ENCODE data around the gene PIAS1.
"Not testable (repeated sequence)": the region's sequence is repeated elsewhere in the genome, so short reads cannot be mapped to it uniquely, and the experiment has no call there.

Gene PIAS1

GRCh38 chr15:68223171-68223570 lies 169.1 kb downstream of the PIAS1 start:
- no peak for DNase-seq (ENCODE audit: extremely low read depth, insufficient read length)
- Histone ChIP-seq H3K36me3 (ENCODE audit: control insufficient read depth, insufficient read depth, low read length) (peaks cover 6% of the 10 kb centered on the region), H3K27me3 (replicated peaks; ENCODE audit: control insufficient read depth, insufficient read depth, low read length) (no peaks in the 10 kb centered on the region)

GRCh38 chr15:68224108-68224507 lies 170.0 kb downstream of the PIAS1 start:
- Histone ChIP-seq H3K36me3 (ENCODE audit: control insufficient read depth, insufficient read depth, low read length) (no peaks in the 10 kb centered on the region; the same call in none of the 2 replicates), H3K27me3 (replicated peaks; ENCODE audit: control insufficient read depth, insufficient read depth, low read length) (no peaks in the 10 kb centered on the region), H3K4me3 (replicated peaks; ENCODE audit: low read depth, low read length) (no peak overlapping the region)
- no peak for TF ChIP-seq CTCF (IDR thresholded peaks at IDR 0.05; ENCODE audit: insufficient read depth, low read length, poor library complexity, severe bottlenecking)
- DNase-seq (ENCODE audit: extremely low read depth, insufficient read length) = no peak

More at GRCh38 chr15:68223171-68223570, 169.1 kb downstream of the PIAS1 start:
- TF ChIP-seq CTCF (IDR thresholded peaks at IDR 0.05; ENCODE audit: insufficient read depth, low read length, poor library complexity, severe bottlenecking) = no peak
- no peak overlapping the region for H3K4me3 ChIP-seq (replicated peaks; ENCODE audit: low read depth, low read length)

- H3K27me3 ChIP-seq (replicated peaks; ENCODE audit: control insufficient read depth, insufficient read depth, low read length) = no peaks in the 10 kb centered on the region
- H3K36me3 ChIP-seq (ENCODE audit: control insufficient read depth, insufficient read depth, low read length) = no peaks in the 10 kb centered on the region; the same call in none of the 2 replicates
- no peak overlapping the region for H3K4me3 ChIP-seq (replicated peaks; ENCODE audit: low read depth, low read length)
- no peak for TF ChIP-seq CTCF (IDR thresholded peaks at IDR 0.05; ENCODE audit: insufficient read depth, low read length, poor library complexity, severe bottlenecking)
- no peak for DNase-seq (ENCODE audit: extremely low read depth, insufficient read length)
These were observed 170.6 kb downstream of the PIAS1 start for GRCh38 chr15:68224546-68225250.

GRCh38 chr15:68225442-68225841 lies 171.3 kb downstream of the PIAS1 start:
- H3K36me3 ChIP-seq (ENCODE audit: control insufficient read depth, insufficient read depth, low read length); DNase-seq (ENCODE audit: extremely low read depth, insufficient read length); H3K4me3 ChIP-seq (replicated peaks; ENCODE audit: low read depth, low read length); H3K27me3 ChIP-seq (replicated peaks; ENCODE audit: control insufficient read depth, insufficient read depth, low read length): not testable (repeated sequence)

GRCh38 chr15:68227643-68228142 lies 173.6 kb downstream of the PIAS1 start:
- no peak for DNase-seq (ENCODE audit: extremely low read depth, insufficient read length)
- no peaks in the 10 kb centered on the region for H3K27me3 ChIP-seq (replicated peaks; ENCODE audit: control insufficient read depth, insufficient read depth, low read length)
- H3K36me3 ChIP-seq (ENCODE audit: control insufficient read depth, insufficient read depth, low read length) = no peaks in the 10 kb centered on the region
- no peak for TF ChIP-seq CTCF (IDR thresholded peaks at IDR 0.05; ENCODE audit: insufficient read depth, low read length, poor library complexity, severe bottlenecking)
- peak overlapping the region; percentile 88 for H3K4me3 ChIP-seq (replicated peaks; ENCODE audit: low read depth, low read length)

GRCh38 chr15:68228143-68228970 lies 174.2 kb downstream of the PIAS1 start:
- no peak for TF ChIP-seq CTCF (IDR thresholded peaks at IDR 0.05; ENCODE audit: insufficient read depth, low read length, poor library complexity, severe bottlenecking)
- Histone ChIP-seq H3K4me3 (replicated peaks; ENCODE audit: low read depth, low read length) (peak overlapping the region; percentile 88), H3K27me3 (replicated peaks; ENCODE audit: control insufficient read depth, insufficient read depth, low read length) (no peaks in the 10 kb centered on the region), H3K36me3 (ENCODE audit: control insufficient read depth, insufficient read depth, low read length) (no peaks in the 10 kb centered on the region)
- DNase-seq (ENCODE audit: extremely low read depth, insufficient read length) = no peak
